ENCODE measurements around the gene RTRAF.

Gene RTRAF

DNA sequence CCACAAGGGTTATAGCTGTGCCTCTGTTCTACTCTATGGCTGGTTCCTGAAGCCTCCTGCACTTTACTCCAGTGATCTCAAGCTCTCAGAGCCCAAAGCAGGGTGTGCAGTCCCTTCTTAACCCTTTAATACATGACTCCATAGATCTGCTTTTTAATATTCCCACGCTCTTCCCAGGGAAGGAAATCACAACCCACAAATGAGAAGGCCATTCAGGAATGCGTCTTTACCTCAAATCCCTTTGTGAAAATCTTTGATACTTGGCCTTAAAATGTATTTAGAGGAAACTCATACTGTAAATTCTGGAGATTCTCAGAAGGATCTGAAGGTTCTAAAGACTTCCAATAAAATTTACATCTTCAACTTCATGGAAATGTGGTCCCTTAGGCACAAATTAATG is 62.5 kb downstream of the RTRAF start:
- no peak for DNase-seq

DNA sequence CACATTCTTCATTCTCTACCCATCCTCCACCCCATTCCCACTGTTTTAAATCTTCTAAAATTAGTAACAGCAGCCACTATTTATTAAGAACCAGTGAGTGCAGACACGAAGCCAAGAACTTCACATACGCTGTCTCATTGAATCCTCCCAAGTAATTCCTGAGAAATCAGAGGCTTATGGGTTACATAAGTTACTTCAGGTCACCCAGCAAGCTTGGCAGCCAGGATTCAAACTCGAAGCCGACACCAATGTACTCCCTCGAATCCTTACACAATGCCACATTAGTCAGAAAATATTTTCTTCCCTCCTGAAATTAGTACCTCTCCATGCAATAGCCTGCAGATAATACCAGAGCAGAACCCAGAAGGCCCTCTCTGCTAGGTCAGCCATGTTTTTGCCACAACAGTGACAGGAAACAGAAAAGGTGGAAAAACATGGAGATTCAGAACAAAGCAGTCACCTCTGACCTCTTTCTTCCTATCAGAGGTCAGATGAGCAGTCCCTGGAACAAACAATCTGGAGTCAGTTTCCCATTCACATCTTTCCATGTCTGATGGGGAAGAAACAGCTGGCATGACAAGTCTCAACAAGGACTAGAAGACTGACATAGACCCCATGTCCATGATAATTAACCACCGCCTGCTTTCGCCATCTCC is 63.1 kb downstream of the RTRAF start:
- no peak for DNase-seq

DNA sequence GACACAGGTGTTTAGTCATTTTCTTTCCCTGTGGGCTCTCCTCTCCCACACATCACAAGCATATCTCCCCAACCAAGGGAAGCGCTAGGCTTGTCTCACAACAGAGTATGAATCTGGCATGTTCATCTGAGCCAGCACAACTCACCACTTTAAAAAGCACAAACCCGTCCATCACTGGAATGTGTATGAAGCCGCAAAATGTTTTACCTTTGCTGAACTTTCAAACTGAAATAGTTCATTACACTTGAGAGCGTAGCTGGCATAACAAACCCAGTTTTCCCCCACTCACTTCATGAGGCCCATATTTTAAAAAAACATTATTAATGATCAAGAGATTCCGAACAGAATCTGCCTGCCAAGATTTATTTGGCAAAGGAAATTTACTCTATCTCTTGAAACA is 63.7 kb downstream of the RTRAF start:
- DNase-seq: no peak

DNA sequence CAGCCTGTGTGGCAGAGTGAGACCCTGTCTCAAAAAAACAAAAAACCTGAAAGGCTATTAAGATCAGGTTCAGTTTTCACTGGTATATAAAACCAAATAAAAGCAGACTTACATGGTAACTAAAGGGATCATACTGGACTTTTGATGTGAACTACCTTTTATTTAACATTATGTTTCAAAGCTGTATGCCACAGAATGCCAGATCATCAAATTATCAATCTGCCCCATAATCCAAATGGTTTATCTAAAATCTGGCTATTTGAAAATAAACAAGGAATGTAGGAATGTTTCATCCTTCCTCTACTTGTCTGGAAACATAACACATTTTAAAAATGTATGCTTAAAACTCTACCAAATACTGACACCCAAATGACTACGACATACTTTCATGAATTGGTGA is 65.3 kb downstream of the RTRAF start:
- no peak for DNase-seq

DNA sequence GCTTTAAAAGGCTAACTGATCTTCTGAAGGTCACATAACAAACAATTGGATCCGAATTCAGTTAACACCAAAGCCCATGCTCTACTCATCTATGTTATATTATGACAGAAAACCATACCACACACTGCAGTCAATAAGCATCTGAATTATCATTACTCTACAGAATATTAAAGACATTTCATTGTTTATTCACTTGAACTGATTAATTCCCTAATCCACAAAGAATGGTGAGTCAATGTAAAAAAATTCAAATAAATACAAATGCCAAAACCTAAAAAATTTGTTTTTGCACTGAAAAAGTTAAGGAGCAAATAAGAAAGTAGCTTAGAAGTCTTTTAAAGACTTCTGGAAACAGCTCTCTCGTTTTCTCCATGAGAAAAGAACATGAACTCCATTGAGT is 65.8 kb downstream of the RTRAF start:
- no peak for DNase-seq

DNA sequence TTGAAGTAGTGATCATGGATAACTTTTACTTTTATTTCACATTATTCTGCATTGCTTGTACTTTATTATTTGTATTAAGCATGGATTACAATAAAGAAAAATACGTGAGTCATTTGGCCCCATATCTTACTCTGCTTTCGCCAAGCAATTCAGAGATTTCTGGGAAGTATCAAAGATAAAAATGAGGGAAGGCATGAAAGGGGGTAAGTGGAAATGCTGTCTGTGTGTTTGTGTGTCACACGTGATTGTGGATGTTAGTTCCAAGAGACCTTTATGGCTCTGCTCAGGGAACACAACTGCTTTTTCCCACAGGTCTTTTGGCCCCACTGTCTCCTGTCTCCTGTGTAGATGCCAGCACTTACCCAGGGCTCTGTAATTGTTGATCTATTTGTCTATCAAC is 69.0 kb downstream of the RTRAF start:
- no peak for DNase-seq

DNA sequence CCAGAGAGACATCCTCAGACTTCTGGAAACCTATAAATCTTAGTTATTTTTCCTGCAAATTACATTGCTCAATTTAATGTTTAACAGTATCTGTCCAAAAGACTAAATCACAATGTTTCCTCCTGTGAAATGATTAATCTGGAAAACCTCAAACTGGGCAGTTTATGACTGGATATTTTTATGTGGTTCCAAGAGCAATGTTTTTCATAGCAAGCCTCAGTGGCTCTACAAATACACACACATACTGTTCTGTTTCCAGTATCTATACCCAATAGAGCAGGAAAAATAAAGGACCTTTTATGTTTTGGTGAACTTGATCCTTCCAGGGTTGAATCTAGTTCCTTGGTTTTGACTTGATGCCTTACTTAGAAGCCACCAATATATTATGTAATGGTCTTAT is 70.3 kb downstream of the RTRAF start:
- DNase-seq: no peak

DNA sequence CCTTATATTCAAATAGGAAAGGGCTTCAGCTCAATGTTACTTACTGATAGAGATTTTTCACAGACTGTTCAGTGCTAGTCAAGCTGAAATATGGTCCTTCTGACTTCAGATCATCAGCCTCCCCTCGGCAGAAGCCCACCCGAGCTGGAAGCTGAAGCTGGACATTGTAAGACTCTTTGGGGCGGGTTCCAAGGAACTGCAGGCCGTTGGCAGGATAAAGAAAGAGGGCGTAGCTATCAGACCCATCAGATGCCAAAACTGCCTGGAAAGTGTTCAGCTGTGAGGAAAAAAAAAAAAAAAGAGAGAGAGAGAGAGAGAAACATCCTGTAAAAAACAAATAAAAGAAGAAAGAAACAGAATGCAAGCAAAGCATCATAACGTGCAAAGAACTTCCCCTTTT is 70.7 kb downstream of the RTRAF start:
- DNase-seq: no peak

Data from cerebellar nuclear complex (tissue), 1 donor.